ENCODE measurements around the gene PMVK.

PMVK gene

DNA sequence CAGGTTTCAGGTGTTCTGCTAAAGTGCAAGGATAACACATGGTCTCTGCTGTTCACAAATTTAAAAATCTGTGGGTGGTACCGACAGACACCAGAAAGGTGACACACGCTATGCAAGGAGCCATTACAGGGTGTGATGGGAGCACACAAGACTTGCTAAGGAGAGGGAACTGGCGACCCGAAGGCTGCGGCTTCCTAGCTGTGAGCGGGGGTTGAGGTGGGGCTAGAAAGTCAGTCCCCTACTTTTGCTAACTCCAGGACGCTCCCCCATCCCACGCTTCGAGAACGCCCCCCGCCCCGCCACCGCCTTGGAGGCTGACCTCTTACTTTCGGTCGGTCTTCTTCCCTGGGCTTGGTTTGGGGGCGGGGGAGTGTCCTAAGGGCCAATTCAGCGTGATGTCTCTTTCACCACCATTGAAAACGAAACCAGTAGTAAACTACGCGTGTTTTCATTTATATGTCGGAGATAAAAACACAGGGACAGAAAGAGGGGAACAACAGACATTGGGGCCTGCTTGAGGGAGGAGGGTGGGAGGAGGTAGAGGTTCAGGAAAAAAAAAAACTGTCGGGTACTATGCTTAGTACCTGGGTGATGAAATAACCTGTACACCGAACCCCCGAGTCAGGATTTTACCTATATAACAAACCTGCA, 39.0 kb upstream of the PMVK start:
- DNase-seq (ENCODE audit: low read depth): no peak
- TF ChIP-seq, protein P1, sequence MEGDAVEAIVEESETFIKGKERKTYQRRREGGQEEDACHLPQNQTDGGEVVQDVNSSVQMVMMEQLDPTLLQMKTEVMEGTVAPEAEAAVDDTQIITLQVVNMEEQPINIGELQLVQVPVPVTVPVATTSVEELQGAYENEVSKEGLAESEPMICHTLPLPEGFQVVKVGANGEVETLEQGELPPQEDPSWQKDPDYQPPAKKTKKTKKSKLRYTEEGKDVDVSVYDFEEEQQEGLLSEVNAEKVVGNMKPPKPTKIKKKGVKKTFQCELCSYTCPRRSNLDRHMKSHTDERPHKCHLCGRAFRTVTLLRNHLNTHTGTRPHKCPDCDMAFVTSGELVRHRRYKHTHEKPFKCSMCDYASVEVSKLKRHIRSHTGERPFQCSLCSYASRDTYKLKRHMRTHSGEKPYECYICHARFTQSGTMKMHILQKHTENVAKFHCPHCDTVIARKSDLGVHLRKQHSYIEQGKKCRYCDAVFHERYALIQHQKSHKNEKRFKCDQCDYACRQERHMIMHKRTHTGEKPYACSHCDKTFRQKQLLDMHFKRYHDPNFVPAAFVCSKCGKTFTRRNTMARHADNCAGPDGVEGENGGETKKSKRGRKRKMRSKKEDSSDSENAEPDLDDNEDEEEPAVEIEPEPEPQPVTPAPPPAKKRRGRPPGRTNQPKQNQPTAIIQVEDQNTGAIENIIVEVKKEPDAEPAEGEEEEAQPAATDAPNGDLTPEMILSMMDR (IDR thresholded peaks at IDR 0.05; ENCODE audit: low read depth, low read length, missing control alignments): no peak
- in situ Hi-C loops (cut with HindIII; ENCODE audit: low sequenced_read_pairs): no loop called here
- peak overlapping the region; percentile 55 for H3K4me3 ChIP-seq (ENCODE audit: low read depth, low read length)

DNA sequence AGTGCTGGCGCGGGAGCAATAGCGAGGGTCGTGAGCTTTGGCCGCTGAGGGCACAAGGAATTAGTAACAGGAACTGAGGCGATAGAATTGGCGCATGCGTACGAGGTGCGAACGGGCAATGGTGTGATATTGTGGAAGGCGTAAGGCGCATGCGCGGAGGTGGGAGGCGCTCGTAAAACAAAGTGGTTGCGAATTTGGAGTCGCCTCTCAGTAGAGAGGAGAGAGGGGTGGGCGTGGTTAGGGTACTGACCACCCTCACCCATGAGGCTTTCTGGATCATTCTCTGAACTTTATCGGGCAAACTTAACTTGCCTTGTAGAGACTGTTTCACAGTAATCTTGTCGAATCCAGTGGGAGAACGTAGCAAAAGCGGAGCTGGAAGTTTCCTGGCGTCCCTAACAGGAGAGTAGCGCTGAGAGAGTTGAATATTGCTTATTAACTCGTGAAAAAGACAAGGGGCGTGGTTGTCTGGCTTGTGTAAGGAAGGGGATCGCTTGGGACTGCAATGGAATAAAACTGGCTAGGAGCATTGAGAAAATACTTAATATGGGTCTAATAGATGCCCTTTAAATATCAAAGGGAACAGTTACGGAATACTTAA, 38.4 kb upstream of the PMVK start:
- DNase-seq (ENCODE audit: low read depth): peak; percentile 90
- TF ChIP-seq, protein P1 (IDR thresholded peaks at IDR 0.05; ENCODE audit: low read depth, low read length, missing control alignments): no peak
- in situ Hi-C loops (cut with HindIII; ENCODE audit: low sequenced_read_pairs): no loop called here
- H3K4me3 ChIP-seq (ENCODE audit: low read depth, low read length): peak overlapping the region; percentile 55

DNA sequence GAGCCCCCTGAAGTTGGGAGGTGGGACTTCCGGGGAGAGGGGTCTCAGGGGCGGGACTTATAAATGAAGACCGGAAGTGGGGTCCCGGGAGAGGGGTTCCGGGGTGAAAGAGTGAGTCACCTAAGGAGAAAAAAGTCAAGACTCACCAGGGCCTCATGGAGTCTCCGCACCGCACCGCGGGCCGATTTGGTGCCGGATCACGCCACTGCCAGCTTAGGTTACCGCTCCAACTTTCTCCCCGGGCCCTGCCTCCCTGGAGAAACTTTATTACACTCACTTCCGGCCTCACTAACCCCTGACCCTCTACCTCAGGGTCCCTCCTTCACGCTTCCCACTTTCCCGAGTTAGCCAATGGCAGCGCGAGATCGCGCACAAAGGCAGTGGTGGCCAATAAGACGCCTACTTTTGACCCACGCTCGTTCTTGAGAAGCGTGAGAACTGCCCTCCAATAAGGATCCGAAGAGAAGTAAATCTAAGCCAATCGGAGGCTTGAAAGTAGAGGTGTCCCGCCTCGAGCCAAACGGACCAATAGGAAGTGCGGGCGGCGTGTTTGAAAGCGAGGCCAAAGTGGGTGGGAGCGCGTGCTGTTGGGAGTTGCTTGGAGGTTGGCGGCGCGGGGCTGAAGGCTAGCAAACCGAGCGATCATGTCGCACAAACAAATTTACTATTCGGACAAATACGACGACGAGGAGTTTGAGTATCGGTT, 37.7 kb upstream of the PMVK start, which contains the start of gene CKS1B:
Gene CKS1B (plus strand): TSS at position 580 of the 706 bp plus-strand sequence. CDS start 65 bp downstream, at position 645.
- in situ Hi-C loops (cut with HindIII; ENCODE audit: low sequenced_read_pairs): no loop called here
- peak within 1 kb of the TSS; percentile 55 for H3K4me3 ChIP-seq (ENCODE audit: low read depth, low read length)
- peak; percentile 100 for DNase-seq (ENCODE audit: low read depth)
- TF ChIP-seq, protein P1 (IDR thresholded peaks at IDR 0.05; ENCODE audit: low read depth, low read length, missing control alignments): no peak

- peak overlapping the region; percentile 55 for H3K4me3 ChIP-seq (ENCODE audit: low read depth, low read length)
- in situ Hi-C loops (cut with HindIII; ENCODE audit: low sequenced_read_pairs): no loop called here
- peak; percentile 92 for DNase-seq (ENCODE audit: low read depth)
- TF ChIP-seq, protein P1 (IDR thresholded peaks at IDR 0.05; ENCODE audit: low read depth, low read length, missing control alignments): peak; percentile 19
These were observed 37.0 kb upstream of the PMVK start for GRCh38 chr1:154973344-154974101.

DNA sequence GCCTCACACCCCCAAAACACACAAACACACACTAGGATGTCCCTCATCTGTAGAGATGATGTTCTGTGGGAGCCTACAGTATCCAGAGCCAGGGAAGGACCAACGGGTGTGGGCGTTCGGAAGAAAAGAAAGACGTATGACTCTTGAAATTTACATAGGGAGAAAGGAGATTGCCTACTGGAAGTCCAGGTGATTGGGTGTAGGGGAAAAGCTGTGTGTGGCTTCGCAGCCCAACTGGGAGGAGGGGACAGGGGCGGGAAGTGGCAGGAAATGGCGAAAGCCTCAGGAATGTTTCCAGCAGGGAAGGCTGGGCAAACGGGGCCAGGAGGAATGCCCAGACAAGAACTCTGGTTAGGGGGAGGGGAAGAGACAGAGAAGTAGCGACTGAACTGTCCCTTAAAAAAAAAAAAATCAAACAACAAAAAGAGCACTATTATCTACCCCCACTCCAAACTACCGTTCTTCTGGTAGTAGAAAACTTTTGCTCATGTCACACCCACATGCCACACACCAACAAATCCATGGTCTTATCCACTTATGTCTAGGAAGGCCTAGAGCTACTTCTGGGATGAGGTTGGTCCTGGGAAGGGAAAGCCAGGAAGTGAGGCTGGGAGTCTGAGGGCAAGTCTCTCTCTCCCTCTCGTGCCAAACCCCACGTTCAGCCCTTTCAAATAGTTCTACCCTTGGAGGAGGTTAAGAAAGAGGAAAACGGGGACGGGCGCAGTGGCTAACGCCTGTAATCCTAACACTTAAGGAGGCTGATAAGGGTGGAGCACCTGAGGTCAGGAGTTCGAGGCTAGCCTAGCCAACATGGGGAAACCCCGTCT, 36.2 kb upstream of the PMVK start:
- in situ Hi-C loops (cut with HindIII; ENCODE audit: low sequenced_read_pairs): no loop called here
- TF ChIP-seq, protein P1 (IDR thresholded peaks at IDR 0.05; ENCODE audit: low read depth, low read length, missing control alignments): no peak
- peak; percentile 85 for DNase-seq (ENCODE audit: low read depth)
- peak overlapping the region; percentile 55 for H3K4me3 ChIP-seq (ENCODE audit: low read depth, low read length)
